HG02884 (cell line): Measurements from ENCODE around the gene IPO9.
"Not testable (repeated sequence)": the region's sequence is repeated elsewhere in the genome, so short reads cannot be mapped to it uniquely, and the experiment has no call there.

Source experiments
- ATAC-seq: cut with Tn5 transposase; IDR thresholded peaks from one replicate; pipeline ENCODE4 v1.9.1; 2021; ENCODE audit warnings: mild to moderate bottlenecking, moderate library complexity; ENCODE audit not compliant: unreplicated experiment

IPO9 gene

GRCh38 chr1:201845331-201846083 lies 16.6 kb downstream of the IPO9 start:
- no peak for ATAC-seq

GRCh38 chr1:201847150-201847549 lies 18.2 kb downstream of the IPO9 start:
- no peak for ATAC-seq

GRCh38 chr1:201848230-201848629 lies 19.3 kb downstream of the IPO9 start:
- ATAC-seq = no peak

GRCh38 chr1:201849372-201850052 lies 20.6 kb downstream of the IPO9 start:
- no peak for ATAC-seq

GRCh38 chr1:201850053-201850397 lies 21.1 kb downstream of the IPO9 start:
- no peak for ATAC-seq

- ATAC-seq = no peak
These were observed 23.0 kb downstream of the IPO9 start for GRCh38 chr1:201851949-201852348.

- ATAC-seq = not testable (repeated sequence)
These were observed 27.8 kb downstream of the IPO9 start for GRCh38 chr1:201856722-201857121.

- ATAC-seq = no peak
These were observed 30.5 kb downstream of the IPO9 start for GRCh38 chr1:201859424-201859823.

- ATAC-seq = no peak
These were observed 32.5 kb downstream of the IPO9 start for GRCh38 chr1:201861448-201861847.

GRCh38 chr1:201870397-201870796 lies 41.4 kb downstream of the IPO9 start:
- ATAC-seq = no peak

- no peak for ATAC-seq
These were observed 45.7 kb downstream of the IPO9 start for GRCh38 chr1:201874672-201875071.

- no peak for ATAC-seq
These were observed 47.3 kb downstream of the IPO9 start for GRCh38 chr1:201876148-201876818.

GRCh38 chr1:201877877-201878401 lies 49.0 kb downstream of the IPO9 start:
- no peak for ATAC-seq

- no peak for ATAC-seq
These were observed 52.1 kb downstream of the IPO9 start for GRCh38 chr1:201880928-201881571.

- ATAC-seq = no peak
These were observed 52.7 kb downstream of the IPO9 start for GRCh38 chr1:201881617-201882016.

GRCh38 chr1:201882665-201883132 lies 53.7 kb downstream of the IPO9 start:
- ATAC-seq = no peak

GRCh38 chr1:201883266-201883665 lies 54.3 kb downstream of the IPO9 start:
- ATAC-seq = no peak

- ATAC-seq = no peak
These were observed 54.8 kb downstream of the IPO9 start for GRCh38 chr1:201883786-201884185.

GRCh38 chr1:201884425-201884824 lies 55.5 kb downstream of the IPO9 start:
- no peak for ATAC-seq

- no peak for ATAC-seq
These were observed 56.6 kb downstream of the IPO9 start for GRCh38 chr1:201885531-201886075.
